ENCODE measurements around the gene ZNF516.
"Not testable (repeated sequence)": the region's sequence is repeated elsewhere in the genome, so short reads cannot be mapped to it uniquely, and the experiment has no call there.

Gene ZNF516

DNA sequence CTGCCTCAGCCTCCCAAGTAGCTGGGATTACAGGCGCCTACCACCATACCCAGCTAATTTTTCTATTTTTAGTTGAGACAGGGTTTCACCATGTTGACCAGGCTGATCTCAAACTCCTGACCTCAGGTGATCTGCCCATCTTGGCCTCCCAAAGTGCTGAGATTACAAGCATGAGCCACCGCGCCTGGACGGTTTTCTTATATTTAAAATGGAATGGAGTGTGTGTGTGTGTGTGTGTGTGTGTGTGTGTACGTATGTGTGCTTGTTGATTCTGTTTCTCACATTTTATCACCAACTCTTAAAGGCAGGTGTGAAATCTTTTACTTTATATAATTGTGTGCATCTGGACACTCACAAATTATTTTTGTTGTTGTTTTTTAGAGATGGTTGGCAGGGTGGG, 41.6 kb upstream of the ZNF516 start:
- not testable (repeated sequence) for H3K9me3 ChIP-seq (ENCODE audit: control insufficient read depth, low read length); H4K8ac ChIP-seq (ENCODE audit: low read length); H3K4me3 ChIP-seq (ENCODE audit: insufficient read depth in 1 of 2, low read depth in 1 of 2, low read length in 2 of 2); H2AFZ ChIP-seq (ENCODE audit: low read depth, low read length); H3K79me1 ChIP-seq (replicated peaks; ENCODE audit: low read length, poor library complexity, severe bottlenecking); H4K91ac ChIP-seq (ENCODE audit: low read length); H3K18ac ChIP-seq (ENCODE audit: low read depth in 1 of 2, low read length in 2 of 2); H3K4me1 ChIP-seq (ENCODE audit: control insufficient read depth, insufficient read depth, low read depth, low read length); H3K4me2 ChIP-seq (ENCODE audit: low read length, poor library complexity, severe bottlenecking); H2BK15ac ChIP-seq (ENCODE audit: low read depth, poor library complexity, severe bottlenecking); DNase-seq; H2BK12ac ChIP-seq (ENCODE audit: low read length in 2 of 2); H3K27ac ChIP-seq (ENCODE audit: low read length, poor library complexity, severe bottlenecking); H3K9ac ChIP-seq (ENCODE audit: low read length); H3K4ac ChIP-seq (ENCODE audit: low read depth in 1 of 2, low read length in 2 of 2); H3K14ac ChIP-seq (ENCODE audit: low read length in 2 of 2); H2BK120ac ChIP-seq (ENCODE audit: low read depth, low read length); H3K23ac ChIP-seq (ENCODE audit: low read length in 2 of 2); H2AK5ac ChIP-seq (ENCODE audit: low read length, severe bottlenecking); H3K36me3 ChIP-seq (ENCODE audit: control insufficient read depth in 1 of 2, insufficient read depth in 2 of 2, low read depth in 1 of 2, low read length in 2 of 2); H2BK5ac ChIP-seq (ENCODE audit: low read depth, low read length, poor library complexity, severe bottlenecking)
- WGBS: 94% methylated on average over 4 of the region's 5 CpGs
- H3K27me3 ChIP-seq (ENCODE audit: control insufficient read depth in 1 of 2, insufficient read depth in 1 of 2, low read length in 2 of 2): peaks cover 4 to 16% of the 10 kb centered on the region in 2 experiments

DNA sequence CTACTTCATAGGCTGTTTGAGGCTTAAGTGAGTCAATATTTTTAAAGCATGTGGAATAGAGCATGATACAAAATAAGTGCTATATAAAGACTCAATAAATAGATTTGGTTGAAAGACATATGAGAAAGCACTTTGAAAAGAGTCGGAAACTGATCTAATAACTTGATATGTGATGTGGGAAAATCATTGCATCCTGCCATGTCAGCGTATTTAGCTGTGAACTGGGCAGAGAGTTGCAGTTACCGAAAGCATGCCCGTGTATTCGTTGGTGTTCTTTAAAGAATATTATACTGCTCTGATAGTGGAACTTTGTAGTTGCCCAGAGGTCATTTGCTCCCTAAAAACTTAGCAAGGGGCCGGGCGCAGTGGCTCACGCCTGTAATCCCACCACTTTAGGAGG, 37.8 kb upstream of the ZNF516 start:
- no peak overlapping the region for H4K8ac ChIP-seq (ENCODE audit: low read length)
- H2AK5ac ChIP-seq (ENCODE audit: low read length, severe bottlenecking): no peak overlapping the region
- 93% methylated on average over 5 of the region's 8 CpGs for WGBS
- peaks cover 9% of the 10 kb centered on the region for H3K4me1 ChIP-seq (ENCODE audit: control insufficient read depth, insufficient read depth, low read depth, low read length)
- no peak overlapping the region for H3K4me2 ChIP-seq (ENCODE audit: low read length, poor library complexity, severe bottlenecking)
- no peak overlapping the region for H3K4ac ChIP-seq (ENCODE audit: low read depth in 1 of 2, low read length in 2 of 2)
- no peak overlapping the region for H2AFZ ChIP-seq (ENCODE audit: low read depth, low read length)
- no peak overlapping the region for H3K27ac ChIP-seq (ENCODE audit: low read length, poor library complexity, severe bottlenecking)
- no peak overlapping the region for H3K18ac ChIP-seq (ENCODE audit: low read depth in 1 of 2, low read length in 2 of 2)
- no peak overlapping the region for H2BK5ac ChIP-seq (ENCODE audit: low read depth, low read length, poor library complexity, severe bottlenecking)
- no peak overlapping the region for H3K14ac ChIP-seq (ENCODE audit: low read length in 2 of 2)
- no peak overlapping the region for H3K4me3 ChIP-seq (ENCODE audit: insufficient read depth in 1 of 2, low read depth in 1 of 2, low read length in 2 of 2)
- no peak overlapping the region for H3K23ac ChIP-seq (ENCODE audit: low read length in 2 of 2)
- H2BK12ac ChIP-seq (ENCODE audit: low read length in 2 of 2): no peak overlapping the region
- no peak for DNase-seq
- no peak overlapping the region for H4K91ac ChIP-seq (ENCODE audit: low read length)
- no peak overlapping the region for H2BK15ac ChIP-seq (ENCODE audit: low read depth, poor library complexity, severe bottlenecking)
- H2BK120ac ChIP-seq (ENCODE audit: low read depth, low read length): no peak overlapping the region
- H3K36me3 ChIP-seq (ENCODE audit: control insufficient read depth in 1 of 2, insufficient read depth in 2 of 2, low read depth in 1 of 2, low read length in 2 of 2): no peaks in the 10 kb centered on the region
- H3K9me3 ChIP-seq (ENCODE audit: control insufficient read depth, low read length): no peaks in the 10 kb centered on the region
- H3K79me1 ChIP-seq (replicated peaks; ENCODE audit: low read length, poor library complexity, severe bottlenecking): no peaks in the 10 kb centered on the region
- peaks cover 0 to under 1% of the 10 kb centered on the region in 2 experiments for H3K27me3 ChIP-seq (ENCODE audit: control insufficient read depth in 1 of 2, insufficient read depth in 1 of 2, low read length in 2 of 2)
- H3K9ac ChIP-seq (ENCODE audit: low read length): no peak overlapping the region

DNA sequence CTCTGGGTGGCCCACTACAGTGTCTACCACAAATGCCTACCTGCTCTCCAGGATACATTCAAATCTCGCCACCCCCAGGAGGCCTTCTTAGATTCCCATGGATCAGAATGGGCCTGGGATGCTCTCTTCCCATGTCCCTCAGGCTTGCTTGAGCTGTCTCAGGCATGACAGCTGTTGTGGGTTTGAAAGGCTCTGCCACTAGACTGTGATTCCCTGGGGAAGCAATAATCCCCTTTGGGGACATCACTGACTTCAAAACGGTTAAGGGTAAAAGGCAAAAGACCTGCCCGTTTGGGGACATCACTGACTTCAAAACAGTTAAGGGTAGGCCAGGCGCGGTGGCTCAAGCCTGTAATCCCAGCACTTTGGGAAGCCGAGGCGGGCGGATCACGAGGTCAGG, 35.8 kb upstream of the ZNF516 start:
- no peak overlapping the region for H3K27ac ChIP-seq (ENCODE audit: low read length, poor library complexity, severe bottlenecking)
- H4K8ac ChIP-seq (ENCODE audit: low read length): no peak overlapping the region
- no peak overlapping the region for H3K14ac ChIP-seq (ENCODE audit: low read length in 2 of 2)
- H2BK5ac ChIP-seq (ENCODE audit: low read depth, low read length, poor library complexity, severe bottlenecking): no peak overlapping the region
- no peak overlapping the region for H2BK12ac ChIP-seq (ENCODE audit: low read length in 2 of 2)
- no peak overlapping the region for H4K91ac ChIP-seq (ENCODE audit: low read length)
- peaks cover 0 to 5% of the 10 kb centered on the region in 2 experiments for H3K27me3 ChIP-seq (ENCODE audit: control insufficient read depth in 1 of 2, insufficient read depth in 1 of 2, low read length in 2 of 2)
- DNase-seq: no peak
- no peak overlapping the region for H2AFZ ChIP-seq (ENCODE audit: low read depth, low read length)
- H3K4me2 ChIP-seq (ENCODE audit: low read length, poor library complexity, severe bottlenecking): no peak overlapping the region
- 94% methylated on average over 5 of the region's 9 CpGs for WGBS
- no peak overlapping the region for H3K18ac ChIP-seq (ENCODE audit: low read depth in 1 of 2, low read length in 2 of 2)
- H2AK5ac ChIP-seq (ENCODE audit: low read length, severe bottlenecking): no peak overlapping the region
- no peak overlapping the region for H3K4me3 ChIP-seq (ENCODE audit: insufficient read depth in 1 of 2, low read depth in 1 of 2, low read length in 2 of 2)
- no peaks in the 10 kb centered on the region for H3K36me3 ChIP-seq (ENCODE audit: control insufficient read depth in 1 of 2, insufficient read depth in 2 of 2, low read depth in 1 of 2, low read length in 2 of 2)
- H2BK120ac ChIP-seq (ENCODE audit: low read depth, low read length): no peak overlapping the region
- H3K23ac ChIP-seq (ENCODE audit: low read length in 2 of 2): no peak overlapping the region
- no peak overlapping the region for H2BK15ac ChIP-seq (ENCODE audit: low read depth, poor library complexity, severe bottlenecking)
- no peaks in the 10 kb centered on the region for H3K9me3 ChIP-seq (ENCODE audit: control insufficient read depth, low read length)
- H3K9ac ChIP-seq (ENCODE audit: low read length): no peak overlapping the region
- peaks cover 9% of the 10 kb centered on the region for H3K4me1 ChIP-seq (ENCODE audit: control insufficient read depth, insufficient read depth, low read depth, low read length)
- H3K4ac ChIP-seq (ENCODE audit: low read depth in 1 of 2, low read length in 2 of 2): no peak overlapping the region
- no peaks in the 10 kb centered on the region for H3K79me1 ChIP-seq (replicated peaks; ENCODE audit: low read length, poor library complexity, severe bottlenecking)

GRCh38 chr18:76530391-76530790, 35.3 kb upstream of the ZNF516 start:
- Histone ChIP-seq H3K36me3 (ENCODE audit: control insufficient read depth in 1 of 2, insufficient read depth in 2 of 2, low read depth in 1 of 2, low read length in 2 of 2) (no peaks in the 10 kb centered on the region), H2BK15ac (ENCODE audit: low read depth, poor library complexity, severe bottlenecking) (no peak overlapping the region), H2BK12ac (ENCODE audit: low read length in 2 of 2) (no peak overlapping the region), H3K27ac (ENCODE audit: low read length, poor library complexity, severe bottlenecking) (no peak overlapping the region), H4K8ac (ENCODE audit: low read length) (no peak overlapping the region), H3K79me1 (replicated peaks; ENCODE audit: low read length, poor library complexity, severe bottlenecking) (no peaks in the 10 kb centered on the region), H3K9me3 (ENCODE audit: control insufficient read depth, low read length) (no peaks in the 10 kb centered on the region), H2BK120ac (ENCODE audit: low read depth, low read length) (no peak overlapping the region), H3K23ac (ENCODE audit: low read length in 2 of 2) (no peak overlapping the region), H2AFZ (ENCODE audit: low read depth, low read length) (no peak overlapping the region), H3K4me1 (ENCODE audit: control insufficient read depth, insufficient read depth, low read depth, low read length) (peaks cover 10% of the 10 kb centered on the region), H3K4me3 (ENCODE audit: insufficient read depth in 1 of 2, low read depth in 1 of 2, low read length in 2 of 2) (no peak overlapping the region), H3K4me2 (ENCODE audit: low read length, poor library complexity, severe bottlenecking) (no peak overlapping the region), H4K91ac (ENCODE audit: low read length) (no peak overlapping the region), H2BK5ac (ENCODE audit: low read depth, low read length, poor library complexity, severe bottlenecking) (no peak overlapping the region), H3K18ac (ENCODE audit: low read depth in 1 of 2, low read length in 2 of 2) (no peak overlapping the region), H3K9ac (ENCODE audit: low read length) (no peak overlapping the region), H3K27me3 (ENCODE audit: control insufficient read depth in 1 of 2, insufficient read depth in 1 of 2, low read length in 2 of 2) (peaks cover 0 to 5% of the 10 kb centered on the region in 2 experiments), H3K4ac (ENCODE audit: low read depth in 1 of 2, low read length in 2 of 2) (no peak overlapping the region), H3K14ac (ENCODE audit: low read length in 2 of 2) (no peak overlapping the region), H2AK5ac (ENCODE audit: low read length, severe bottlenecking) (no peak overlapping the region)
- DNase-seq: no peak
- 92% methylated on average over 11 of the region's 11 CpGs for WGBS
